Measurements from ENCODE around the gene IGF1. TPM values are rescaled to one million over a fixed set of nuclear protein-coding genes. Genes with fewer than 3 reads are reported as not detected.

IGF1 gene
- polyA plus RNA-seq, 1 of the 3 experiments (the other 2 are of a cell fraction): 0.07 TPM

GRCh38 chr12:102481705-102482425 is 1.5 kb upstream of the IGF1 start:
- no peak for DNase-seq
- H3K9me3 ChIP-seq: no peaks in the 10 kb centered on the region
- no peak overlapping the region for H3K4me2 ChIP-seq
- peaks cover 5% of the 10 kb centered on the region in 2 experiments; a peak in 2 of 4 replicates for H3K4me1 ChIP-seq (ENCODE audit: control insufficient read depth in 1 of 2, insufficient read depth in 2 of 2, low read depth in 1 of 2, low read length in 1 of 2)
- H3K9ac ChIP-seq: no peak overlapping the region
- H2AFZ ChIP-seq (ENCODE audit: low read depth): no peak overlapping the region
- TF ChIP-seq, protein P1, sequence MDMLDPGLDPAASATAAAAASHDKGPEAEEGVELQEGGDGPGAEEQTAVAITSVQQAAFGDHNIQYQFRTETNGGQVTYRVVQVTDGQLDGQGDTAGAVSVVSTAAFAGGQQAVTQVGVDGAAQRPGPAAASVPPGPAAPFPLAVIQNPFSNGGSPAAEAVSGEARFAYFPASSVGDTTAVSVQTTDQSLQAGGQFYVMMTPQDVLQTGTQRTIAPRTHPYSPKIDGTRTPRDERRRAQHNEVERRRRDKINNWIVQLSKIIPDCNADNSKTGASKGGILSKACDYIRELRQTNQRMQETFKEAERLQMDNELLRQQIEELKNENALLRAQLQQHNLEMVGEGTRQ (IDR thresholded peaks at IDR 0.05; ENCODE audit: borderline replicate concordance, low read depth, low read length): no peak
- no peak for TF ChIP-seq CHD2 (IDR thresholded peaks at IDR 0.05; ENCODE audit: low read length, partially characterized antibody)
- no peaks in the 10 kb centered on the region for H3K79me2 ChIP-seq (ENCODE audit: insufficient read depth)
- CTCF ChIA-PET: interaction anchor here (0.6 to 3.8 kb wide), 6 partner anchors 13 to 542 kb away, joined by 3 to 15 read pairs (median 4); no protein-coding TSS in a partner anchor
- H3F3A ChIP-seq (replicated peaks; ENCODE audit: insufficient read depth): no peaks in the 10 kb centered on the region
- H3K9me2 ChIP-seq: no peaks in the 10 kb centered on the region
- H4K20me1 ChIP-seq (ENCODE audit: insufficient read depth): no peaks in the 10 kb centered on the region
- no peaks in the 10 kb centered on the region for H3K27me3 ChIP-seq (ENCODE audit: insufficient read depth)
- POLR2A ChIA-PET: no interaction called here
- H3K27ac ChIP-seq (ENCODE audit: low read depth in 2 of 2, low read length in 1 of 2): no peak overlapping the region
- no peaks in the 10 kb centered on the region for H3K36me3 ChIP-seq (replicated peaks in 1 of 2; ENCODE audit: control insufficient read depth in 1 of 2, insufficient read depth in 2 of 2, low read length in 1 of 2)
- no peak overlapping the region for H3K4me3 ChIP-seq (ENCODE audit: low read depth in 2 of 2, low read length in 1 of 2)

DNA sequence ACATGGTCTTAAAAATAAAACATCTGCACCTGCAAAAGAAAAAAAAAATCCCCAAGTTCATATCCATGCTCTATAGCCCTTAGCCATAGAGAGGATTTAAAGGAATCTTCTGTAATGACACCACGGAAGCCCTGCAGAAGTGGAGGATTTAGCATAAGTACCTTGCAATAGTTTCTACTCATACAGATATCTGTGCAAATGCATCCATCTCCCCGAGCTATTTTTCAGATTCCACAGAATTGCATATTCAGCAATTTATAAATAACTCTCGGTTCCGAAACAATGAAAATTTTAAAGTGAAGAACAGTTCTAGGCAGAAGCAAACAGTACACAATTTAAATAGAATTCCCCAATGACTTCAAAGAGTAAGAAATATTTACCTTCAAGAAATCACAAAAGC is 424 bp downstream of the IGF1 start:
- Histone ChIP-seq H3K4me1 (ENCODE audit: control insufficient read depth in 1 of 2, insufficient read depth in 2 of 2, low read depth in 1 of 2, low read length in 1 of 2) (peaks cover 5% of the 10 kb centered on the region in 2 experiments; a peak in 2 of 4 replicates), H3K9me3 (no peaks in the 10 kb centered on the region), H3K27ac (ENCODE audit: low read depth in 2 of 2, low read length in 1 of 2) (no peak overlapping the region), H3K27me3 (ENCODE audit: insufficient read depth) (no peaks in the 10 kb centered on the region), H3K79me2 (ENCODE audit: insufficient read depth) (no peaks in the 10 kb centered on the region), H3K9ac (no peak overlapping the region), H2AFZ (ENCODE audit: low read depth) (no peak overlapping the region), H4K20me1 (ENCODE audit: insufficient read depth) (no peaks in the 10 kb centered on the region), H3K9me2 (no peaks in the 10 kb centered on the region), H3F3A (replicated peaks; ENCODE audit: insufficient read depth) (no peaks in the 10 kb centered on the region), H3K4me2 (no peak overlapping the region), H3K36me3 (replicated peaks in 1 of 2; ENCODE audit: control insufficient read depth in 1 of 2, insufficient read depth in 2 of 2, low read length in 1 of 2) (no peaks in the 10 kb centered on the region), H3K4me3 (ENCODE audit: low read depth in 2 of 2, low read length in 1 of 2) (no peak overlapping the region)
- ChIA-PET POLR2A (no interaction called here), CTCF (interaction anchor here (0.7 to 1.2 kb wide), 2 partner anchors 130 to 386 kb away, joined by 3 to 4 read pairs; no protein-coding TSS in a partner anchor)
- DNase-seq: no peak
- TF ChIP-seq REST (IDR thresholded peaks at IDR 0.05; ENCODE audit: low read depth, low read length): no peak
- 40% methylated on average over 4 of the region's 4 CpGs for WGBS (ENCODE audit: low lambda C conversion rate)

Data from SK-N-SH (cell line).